ENCODE measurements around the gene OR4N2.
"Not testable (repeated sequence)": the region's sequence is repeated elsewhere in the genome, so short reads cannot be mapped to it uniquely, and the experiment has no call there.

The OR4N2 gene

DNA sequence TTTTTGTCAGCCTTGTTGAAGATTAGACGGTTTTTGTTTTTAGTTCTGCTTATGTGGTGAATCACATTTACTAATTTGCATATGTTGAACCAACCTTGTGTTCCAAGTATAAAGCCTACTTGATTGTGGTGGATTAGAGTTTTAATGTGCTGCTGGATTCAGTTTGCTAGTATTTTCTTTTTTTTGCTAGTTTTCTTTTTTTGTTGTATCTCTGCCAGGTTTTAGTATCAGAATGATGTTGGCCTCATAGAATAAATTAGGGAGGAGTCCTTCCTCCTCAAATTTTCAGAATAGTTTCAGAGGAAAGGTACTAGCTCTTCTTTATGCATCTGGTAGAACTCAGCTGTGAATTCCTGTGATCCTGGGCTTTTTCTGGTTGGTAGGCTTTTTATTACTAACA, at the start of gene OR4N2:
Gene OR4N2 (plus strand): TSS at position 301 of the 400 bp plus-strand sequence. CDS start 23,679 bp downstream, outside the sequence.
- not testable (repeated sequence) for H3K27ac ChIP-seq; H3K9me3 ChIP-seq (ENCODE audit: control insufficient read depth, low read length); H3K36me3 ChIP-seq (ENCODE audit: control insufficient read depth, insufficient read depth, low read length); H3K4me2 ChIP-seq (ENCODE audit: low read length); H3K27me3 ChIP-seq (ENCODE audit: control insufficient read depth, insufficient read depth, low read length); H3K4me1 ChIP-seq; H3K4me3 ChIP-seq (ENCODE audit: low read depth, low read length); H3K79me2 ChIP-seq; H2AFZ ChIP-seq; H3K9ac ChIP-seq

DNA sequence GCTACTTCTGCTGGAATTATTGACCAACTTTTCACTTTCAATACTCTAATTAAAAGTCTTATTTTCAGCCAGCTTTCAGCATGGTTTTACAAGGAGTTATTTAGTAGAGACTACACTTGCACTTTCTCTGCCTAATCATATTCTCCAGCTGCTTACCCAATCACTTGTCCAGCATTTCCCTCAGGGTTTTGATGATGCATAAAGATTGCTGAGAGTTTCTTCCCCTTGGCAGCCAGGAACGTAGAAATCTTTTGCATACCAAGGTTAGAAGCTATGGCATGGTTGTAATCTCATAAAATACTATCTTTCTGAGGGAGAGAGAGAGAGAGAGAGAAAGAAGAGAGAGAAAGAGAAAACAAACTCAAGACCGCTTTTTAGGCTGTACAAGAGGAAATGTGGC, 49.4 kb upstream of the OR4N2 start:
- no peaks in the 10 kb centered on the region for H3K4me1 ChIP-seq
- H2AFZ ChIP-seq = no peak overlapping the region
- H3K4me3 ChIP-seq (ENCODE audit: low read depth, low read length) = no peak overlapping the region
- no peak overlapping the region for H3K4me2 ChIP-seq (ENCODE audit: low read length)
- no peak overlapping the region for H3K9ac ChIP-seq
- TF ChIP-seq, protein P1, sequence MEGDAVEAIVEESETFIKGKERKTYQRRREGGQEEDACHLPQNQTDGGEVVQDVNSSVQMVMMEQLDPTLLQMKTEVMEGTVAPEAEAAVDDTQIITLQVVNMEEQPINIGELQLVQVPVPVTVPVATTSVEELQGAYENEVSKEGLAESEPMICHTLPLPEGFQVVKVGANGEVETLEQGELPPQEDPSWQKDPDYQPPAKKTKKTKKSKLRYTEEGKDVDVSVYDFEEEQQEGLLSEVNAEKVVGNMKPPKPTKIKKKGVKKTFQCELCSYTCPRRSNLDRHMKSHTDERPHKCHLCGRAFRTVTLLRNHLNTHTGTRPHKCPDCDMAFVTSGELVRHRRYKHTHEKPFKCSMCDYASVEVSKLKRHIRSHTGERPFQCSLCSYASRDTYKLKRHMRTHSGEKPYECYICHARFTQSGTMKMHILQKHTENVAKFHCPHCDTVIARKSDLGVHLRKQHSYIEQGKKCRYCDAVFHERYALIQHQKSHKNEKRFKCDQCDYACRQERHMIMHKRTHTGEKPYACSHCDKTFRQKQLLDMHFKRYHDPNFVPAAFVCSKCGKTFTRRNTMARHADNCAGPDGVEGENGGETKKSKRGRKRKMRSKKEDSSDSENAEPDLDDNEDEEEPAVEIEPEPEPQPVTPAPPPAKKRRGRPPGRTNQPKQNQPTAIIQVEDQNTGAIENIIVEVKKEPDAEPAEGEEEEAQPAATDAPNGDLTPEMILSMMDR (IDR thresholded peaks at IDR 0.05) = no peak
- no peaks in the 10 kb centered on the region for H3K36me3 ChIP-seq (ENCODE audit: control insufficient read depth, insufficient read depth, low read length)
- no peaks in the 10 kb centered on the region for H3K27me3 ChIP-seq (ENCODE audit: control insufficient read depth, insufficient read depth, low read length)
- H3K9me3 ChIP-seq (ENCODE audit: control insufficient read depth, low read length) = no peaks in the 10 kb centered on the region
- H3K79me2 ChIP-seq = no peaks in the 10 kb centered on the region
- no peak overlapping the region for H3K27ac ChIP-seq

GRCh38 chr14:19771491-19771890, 32.1 kb upstream of the OR4N2 start:
- not testable (repeated sequence) for H2AFZ ChIP-seq; H3K36me3 ChIP-seq (ENCODE audit: control insufficient read depth, insufficient read depth, low read length); H3K4me3 ChIP-seq (ENCODE audit: low read depth, low read length); H3K27ac ChIP-seq; H3K4me2 ChIP-seq (ENCODE audit: low read length); H3K4me1 ChIP-seq; H3K9me3 ChIP-seq (ENCODE audit: control insufficient read depth, low read length); H3K79me2 ChIP-seq; H3K9ac ChIP-seq; H3K27me3 ChIP-seq (ENCODE audit: control insufficient read depth, insufficient read depth, low read length)

GRCh38 chr14:19771895-19772430, 31.6 kb upstream of the OR4N2 start:
- Histone ChIP-seq H2AFZ (no peak overlapping the region), H3K4me1 (no peaks in the 10 kb centered on the region), H3K79me2 (no peaks in the 10 kb centered on the region), H3K4me2 (ENCODE audit: low read length) (no peak overlapping the region), H3K27me3 (ENCODE audit: control insufficient read depth, insufficient read depth, low read length) (no peaks in the 10 kb centered on the region), H3K36me3 (ENCODE audit: control insufficient read depth, insufficient read depth, low read length) (no peaks in the 10 kb centered on the region), H3K27ac (no peak overlapping the region), H3K4me3 (ENCODE audit: low read depth, low read length) (no peak overlapping the region), H3K9me3 (ENCODE audit: control insufficient read depth, low read length) (no peaks in the 10 kb centered on the region), H3K9ac (no peak overlapping the region)
- TF ChIP-seq, protein P1 (IDR thresholded peaks at IDR 0.05) = no peak

GRCh38 chr14:19772454-19772853, 31.1 kb upstream of the OR4N2 start:
- not testable (repeated sequence) for H3K36me3 ChIP-seq (ENCODE audit: control insufficient read depth, insufficient read depth, low read length); H3K79me2 ChIP-seq; H2AFZ ChIP-seq; H3K4me3 ChIP-seq (ENCODE audit: low read depth, low read length); H3K9me3 ChIP-seq (ENCODE audit: control insufficient read depth, low read length); H3K4me2 ChIP-seq (ENCODE audit: low read length); H3K27me3 ChIP-seq (ENCODE audit: control insufficient read depth, insufficient read depth, low read length); H3K4me1 ChIP-seq; H3K9ac ChIP-seq; H3K27ac ChIP-seq

DNA sequence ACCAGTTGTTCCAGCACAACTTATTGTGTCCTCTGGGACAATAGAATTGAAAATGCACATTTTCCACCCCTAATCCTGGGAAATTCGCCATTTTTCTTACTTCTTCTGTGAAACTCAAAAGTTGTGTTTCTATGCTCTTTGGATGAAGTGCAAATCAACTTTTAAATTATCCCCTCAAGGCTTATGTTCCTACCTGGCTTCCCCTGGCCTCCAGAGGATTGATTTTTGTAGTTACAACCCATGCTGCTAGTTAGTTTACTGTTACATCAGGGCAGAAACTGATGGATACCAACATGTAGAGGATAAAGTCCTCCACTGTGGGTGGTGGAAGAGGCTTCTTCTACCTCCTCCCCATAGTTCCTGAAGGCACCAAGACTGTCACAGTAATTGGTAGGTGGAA, 30.4 kb upstream of the OR4N2 start, which contains the start of gene OR4M1:
Gene OR4M1 (plus strand): TSS at position 301 of the 400 bp plus-strand sequence. CDS start 6,819 bp downstream, outside the sequence.
- H3K4me1 ChIP-seq; H3K4me3 ChIP-seq (ENCODE audit: low read depth, low read length); H3K27me3 ChIP-seq (ENCODE audit: control insufficient read depth, insufficient read depth, low read length); H3K9me3 ChIP-seq (ENCODE audit: control insufficient read depth, low read length); H3K9ac ChIP-seq; H3K27ac ChIP-seq; H2AFZ ChIP-seq; H3K79me2 ChIP-seq; H3K36me3 ChIP-seq (ENCODE audit: control insufficient read depth, insufficient read depth, low read length); H3K4me2 ChIP-seq (ENCODE audit: low read length): not testable (repeated sequence)

DNA sequence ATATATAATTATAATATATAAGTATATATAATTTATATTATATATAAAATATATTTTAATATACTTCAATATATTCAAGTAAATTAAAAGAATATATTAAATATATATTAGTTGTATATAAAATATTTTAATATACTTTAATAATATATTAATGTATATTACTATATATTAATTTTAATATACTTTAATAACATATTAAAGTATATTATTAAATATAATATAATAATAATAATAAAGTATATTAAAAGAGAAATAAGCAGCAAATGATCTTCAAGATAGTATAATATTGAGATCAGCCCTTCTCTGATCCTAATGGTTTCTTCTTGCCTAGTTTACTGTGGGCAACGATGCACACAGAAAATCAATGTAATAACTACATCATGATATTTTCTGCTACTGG, 28.0 kb upstream of the OR4N2 start:
- Histone ChIP-seq H3K9ac (no peak overlapping the region), H3K9me3 (ENCODE audit: control insufficient read depth, low read length) (no peaks in the 10 kb centered on the region), H3K27me3 (ENCODE audit: control insufficient read depth, insufficient read depth, low read length) (no peaks in the 10 kb centered on the region), H3K4me2 (ENCODE audit: low read length) (no peak overlapping the region), H2AFZ (no peak overlapping the region), H3K4me3 (ENCODE audit: low read depth, low read length) (no peak overlapping the region), H3K4me1 (no peaks in the 10 kb centered on the region), H3K27ac (no peak overlapping the region), H3K36me3 (ENCODE audit: control insufficient read depth, insufficient read depth, low read length) (no peaks in the 10 kb centered on the region), H3K79me2 (no peaks in the 10 kb centered on the region)
- TF ChIP-seq, protein P1 (IDR thresholded peaks at IDR 0.05) = no peak

GRCh38 chr14:19785848-19786247, 17.7 kb upstream of the OR4N2 start:
- not testable (repeated sequence) for H3K36me3 ChIP-seq (ENCODE audit: control insufficient read depth, insufficient read depth, low read length); H2AFZ ChIP-seq; H3K79me2 ChIP-seq; H3K4me1 ChIP-seq; H3K4me3 ChIP-seq (ENCODE audit: low read depth, low read length); H3K27me3 ChIP-seq (ENCODE audit: control insufficient read depth, insufficient read depth, low read length); H3K27ac ChIP-seq; H3K9me3 ChIP-seq (ENCODE audit: control insufficient read depth, low read length); H3K9ac ChIP-seq; H3K4me2 ChIP-seq (ENCODE audit: low read length)

GRCh38 chr14:19787318-19787717, 16.3 kb upstream of the OR4N2 start:
- H3K9ac ChIP-seq; H3K4me1 ChIP-seq; H3K79me2 ChIP-seq; H3K36me3 ChIP-seq (ENCODE audit: control insufficient read depth, insufficient read depth, low read length); H2AFZ ChIP-seq; H3K4me2 ChIP-seq (ENCODE audit: low read length); H3K27me3 ChIP-seq (ENCODE audit: control insufficient read depth, insufficient read depth, low read length); H3K9me3 ChIP-seq (ENCODE audit: control insufficient read depth, low read length); H3K27ac ChIP-seq; H3K4me3 ChIP-seq (ENCODE audit: low read depth, low read length): not testable (repeated sequence)
